Measurements from ENCODE around the gene FZR1.

FZR1 gene

GRCh38 chr19:3467437-3468198 lies 38.5 kb upstream of the FZR1 start:
- TF ChIP-seq POLR2A (IDR thresholded peaks at IDR 0.05; ENCODE audit: low read depth, low read length) = no peak
- FAIRE-seq (no peak), DNase-seq (ENCODE audit: insufficient read length, low spot score) (no peak)

- DNase-seq (ENCODE audit: insufficient read length, low spot score) (no peak), FAIRE-seq (no peak)
- TF ChIP-seq POLR2A (IDR thresholded peaks at IDR 0.05; ENCODE audit: low read depth, low read length) = no peak
These were observed 37.9 kb upstream of the FZR1 start for GRCh38 chr19:3468211-3468610.

GRCh38 chr19:3469638-3470499 lies 36.2 kb upstream of the FZR1 start:
- DNase-seq (ENCODE audit: insufficient read length, low spot score) (no peak), FAIRE-seq (no peak)
- TF ChIP-seq POLR2A (IDR thresholded peaks at IDR 0.05; ENCODE audit: low read depth, low read length) = no peak

- DNase-seq (ENCODE audit: insufficient read length, low spot score) = no peak
- FAIRE-seq = no peak
- no peak for TF ChIP-seq POLR2A (IDR thresholded peaks at IDR 0.05; ENCODE audit: low read depth, low read length)
These were observed 35.5 kb upstream of the FZR1 start for GRCh38 chr19:3470500-3471128.

- DNase-seq (ENCODE audit: insufficient read length, low spot score) = no peak
- FAIRE-seq = no peak
- TF ChIP-seq POLR2A (IDR thresholded peaks at IDR 0.05; ENCODE audit: low read depth, low read length) = no peak
These were observed 34.0 kb upstream of the FZR1 start for GRCh38 chr19:3471954-3472655.

- no peak for TF ChIP-seq POLR2A (IDR thresholded peaks at IDR 0.05; ENCODE audit: low read depth, low read length)
- DNase-seq (ENCODE audit: insufficient read length, low spot score) (no peak), FAIRE-seq (no peak)
These were observed 32.1 kb upstream of the FZR1 start for GRCh38 chr19:3474010-3474409.

- DNase-seq (ENCODE audit: insufficient read length, low spot score) (no peak), FAIRE-seq (no peak)
- TF ChIP-seq POLR2A (IDR thresholded peaks at IDR 0.05; ENCODE audit: low read depth, low read length) = no peak
These were observed 31.5 kb upstream of the FZR1 start for GRCh38 chr19:3474614-3475013.

- TF ChIP-seq POLR2A (IDR thresholded peaks at IDR 0.05; ENCODE audit: low read depth, low read length) = no peak
- no peak for FAIRE-seq
These were observed 30.7 kb upstream of the FZR1 start for GRCh38 chr19:3475449-3475848.

GRCh38 chr19:3476830-3477229 lies 29.3 kb upstream of the FZR1 start:
- no peak for FAIRE-seq

More at GRCh38 chr19:3475449-3475848, 30.7 kb upstream of the FZR1 start:
- no peak for DNase-seq (ENCODE audit: insufficient read length, low spot score)

GRCh38 chr19:3477506-3477905 lies 28.6 kb upstream of the FZR1 start:
- FAIRE-seq = no peak

More at GRCh38 chr19:3476830-3477229, 29.3 kb upstream of the FZR1 start:
- no peak for TF ChIP-seq POLR2A (IDR thresholded peaks at IDR 0.05; ENCODE audit: low read depth, low read length)
- DNase-seq (ENCODE audit: insufficient read length, low spot score) = no peak

GRCh38 chr19:3477951-3478350 lies 28.2 kb upstream of the FZR1 start:
- no peak for FAIRE-seq
- no peak for TF ChIP-seq POLR2A (IDR thresholded peaks at IDR 0.05; ENCODE audit: low read depth, low read length)
- DNase-seq (ENCODE audit: insufficient read length, low spot score) = no peak

More at GRCh38 chr19:3477506-3477905, 28.6 kb upstream of the FZR1 start:
- no peak for TF ChIP-seq POLR2A (IDR thresholded peaks at IDR 0.05; ENCODE audit: low read depth, low read length)
- no peak for DNase-seq (ENCODE audit: insufficient read length, low spot score)

- DNase-seq (ENCODE audit: insufficient read length, low spot score) (no peak), FAIRE-seq (no peak)
- no peak for TF ChIP-seq POLR2A (IDR thresholded peaks at IDR 0.05; ENCODE audit: low read depth, low read length)
These were observed 27.5 kb upstream of the FZR1 start for GRCh38 chr19:3478409-3479176.

Measured in H54 (cell line).